ENCODE results near the gene PRKN.

PRKN gene

DNA sequence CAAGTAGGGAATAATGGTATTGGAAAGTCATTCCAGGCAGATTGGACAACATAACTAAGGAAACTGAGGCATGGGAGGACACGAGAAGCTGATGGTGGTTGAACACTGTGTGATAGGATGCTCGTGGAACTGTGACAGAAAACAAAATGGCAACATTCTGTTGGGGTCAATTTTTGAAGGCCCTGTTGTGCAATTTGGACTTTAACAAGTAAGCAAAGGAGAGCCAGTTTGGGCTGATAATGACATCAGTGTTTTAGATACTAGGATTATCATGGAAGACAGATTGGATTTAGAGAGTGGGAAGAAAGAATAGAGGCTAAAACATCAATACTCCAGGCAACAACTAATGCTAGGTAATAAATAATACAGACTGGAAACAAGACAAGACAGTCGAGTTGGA lies 53.1 kb downstream of the PRKN start:
- Histone ChIP-seq H3K27me3 (no peaks in the 10 kb centered on the region), H3K36me3 (no peaks in the 10 kb centered on the region), H3K4me3 (no peak overlapping the region), H4K20me1 (no peaks in the 10 kb centered on the region), H3K9ac (no peak overlapping the region), H3K9me3 (replicated peaks in 1 of 11) (no peaks in the 10 kb centered on the region), H3K27ac (no peak overlapping the region), H3K4me2 (no peak overlapping the region), H3K4me1 (peaks cover 0 to 2% (median 0%) of the 10 kb centered on the region in 10 experiments; a peak in 3 of 20 replicates)
- TF ChIP-seq Cebpa-rat (IDR thresholded peaks at IDR 0.05), result no peak

GRCh38 chr6:162671580-162672165 lies 55.9 kb downstream of the PRKN start:
- Histone ChIP-seq H3K36me3 (no peaks in the 10 kb centered on the region), H3K9me3 (replicated peaks in 1 of 11) (no peaks in the 10 kb centered on the region), H3K4me3 (no peak overlapping the region), H3K4me2 (no peak overlapping the region), H4K20me1 (no peaks in the 10 kb centered on the region), H3K4me1 (no peaks in the 10 kb centered on the region), H3K9ac (no peak overlapping the region), H3K27me3 (no peaks in the 10 kb centered on the region), H3K27ac (no peak overlapping the region)
- no peak for TF ChIP-seq Cebpa-rat (IDR thresholded peaks at IDR 0.05)

DNA sequence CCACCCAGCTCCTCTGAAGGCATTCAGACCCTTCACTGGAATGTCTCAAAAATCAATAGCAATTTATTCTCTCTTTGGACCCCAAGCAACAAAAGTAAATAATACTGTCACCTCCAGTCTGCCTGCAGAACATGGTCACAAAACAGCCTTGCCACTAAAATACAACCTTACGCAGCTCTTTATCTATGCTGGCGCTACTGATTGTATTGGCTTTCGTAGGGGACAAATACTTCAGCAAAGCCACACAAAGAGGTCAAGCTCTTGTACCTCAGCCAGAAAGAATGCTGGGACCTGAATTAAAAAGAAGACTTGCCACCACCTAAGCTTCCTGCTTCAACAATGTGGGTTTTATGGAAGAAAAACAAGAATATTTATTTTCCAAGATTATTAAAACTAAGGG lies 57.2 kb downstream of the PRKN start:
- no peak for TF ChIP-seq Cebpa-rat (IDR thresholded peaks at IDR 0.05)
- H3K4me2 ChIP-seq, result no peak overlapping the region
- no peak overlapping the region for H3K4me3 ChIP-seq
- no peaks in the 10 kb centered on the region for H3K27me3 ChIP-seq
- no peaks in the 10 kb centered on the region for H3K4me1 ChIP-seq
- H3K9ac ChIP-seq, result no peak overlapping the region
- 0 out of 22 replicates have a peak, but pooled peaks cover 0 to 4% (median 0%) of the 10 kb centered on the region in 11 experiments for H3K9me3 ChIP-seq (replicated peaks in 1 of 11)
- H3K36me3 ChIP-seq, result no peaks in the 10 kb centered on the region
- no peaks in the 10 kb centered on the region for H4K20me1 ChIP-seq
- H3K27ac ChIP-seq, result no peak overlapping the region

DNA sequence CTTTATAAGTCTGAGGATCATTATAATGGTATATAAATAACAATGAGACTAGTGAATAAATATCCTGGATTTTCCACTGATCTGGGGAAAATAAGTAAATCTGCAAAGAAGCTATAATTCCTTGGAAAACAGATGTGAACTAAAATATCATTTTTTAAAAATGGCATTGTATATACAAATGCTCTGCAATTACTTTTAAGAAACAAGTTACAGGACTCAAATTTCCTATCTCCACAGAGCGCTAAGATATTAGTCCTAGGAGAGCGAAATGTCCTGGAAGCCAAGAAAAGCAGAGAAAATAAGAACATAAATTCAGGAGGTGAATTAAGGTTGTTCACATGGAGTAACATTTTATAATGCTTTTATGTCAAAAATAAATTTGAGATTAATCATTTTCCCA lies 61.3 kb downstream of the PRKN start:
- no peak overlapping the region for H3K4me2 ChIP-seq
- no peak overlapping the region for H3K4me3 ChIP-seq
- no peaks in the 10 kb centered on the region for H3K36me3 ChIP-seq
- H3K27me3 ChIP-seq, result no peaks in the 10 kb centered on the region
- TF ChIP-seq Cebpa-rat (IDR thresholded peaks at IDR 0.05), result no peak
- no peaks in the 10 kb centered on the region for H3K4me1 ChIP-seq
- H3K9me3 ChIP-seq (replicated peaks in 1 of 11), result peaks cover 0 to 10% (median 0%) of the 10 kb centered on the region in 11 experiments; a peak in 4 of 22 replicates
- H3K9ac ChIP-seq, result no peak overlapping the region
- H4K20me1 ChIP-seq, result no peaks in the 10 kb centered on the region
- H3K27ac ChIP-seq, result no peak overlapping the region

DNA sequence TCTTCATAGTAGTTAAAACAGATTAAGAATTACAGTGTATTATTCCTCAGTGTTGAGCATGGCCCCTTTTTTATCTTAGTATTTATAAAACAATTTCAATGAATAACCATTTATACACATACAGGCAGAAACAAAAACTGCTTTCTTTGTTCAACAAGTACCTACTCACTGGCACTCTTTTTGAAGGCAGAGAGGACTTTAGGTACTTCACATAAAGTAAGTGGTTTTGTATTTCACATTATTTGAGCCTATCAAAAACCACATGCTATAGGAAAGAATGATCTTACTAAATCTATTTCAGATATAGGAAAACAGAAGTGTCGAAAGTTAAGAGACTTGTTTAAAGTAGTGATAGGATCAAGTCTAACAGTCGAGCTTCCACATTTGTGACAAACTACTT lies 73.8 kb downstream of the PRKN start:
- H3K9ac ChIP-seq, result no peak overlapping the region
- H3K4me3 ChIP-seq, result no peak overlapping the region
- H4K20me1 ChIP-seq, result no peaks in the 10 kb centered on the region
- no peaks in the 10 kb centered on the region for H3K4me1 ChIP-seq
- TF ChIP-seq Cebpa-rat (IDR thresholded peaks at IDR 0.05), result no peak
- no peaks in the 10 kb centered on the region for H3K36me3 ChIP-seq
- no peaks in the 10 kb centered on the region for H3K27me3 ChIP-seq
- H3K4me2 ChIP-seq, result no peak overlapping the region
- H3K27ac ChIP-seq, result no peak overlapping the region
- H3K9me3 ChIP-seq (replicated peaks in 1 of 11), result no peaks in the 10 kb centered on the region

DNA sequence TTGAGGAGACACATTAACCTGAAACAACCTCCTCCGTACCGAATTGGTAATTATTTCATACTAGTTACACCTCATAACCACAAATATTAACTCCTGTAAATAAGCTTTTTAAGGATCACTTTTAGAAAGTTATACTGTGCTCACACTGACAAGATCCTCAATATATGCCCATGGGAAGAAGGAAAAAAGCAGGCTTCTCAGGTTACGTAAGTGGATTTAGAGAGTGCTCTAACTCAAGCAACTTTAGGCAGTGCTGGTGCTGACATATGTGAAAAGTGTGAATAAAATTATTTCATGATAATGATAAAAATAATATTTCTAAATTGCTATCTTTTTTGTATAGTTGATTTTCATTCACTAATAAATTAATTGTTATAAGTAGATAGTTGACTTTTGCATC lies 76.1 kb downstream of the PRKN start:
- Histone ChIP-seq H3K9ac (no peak overlapping the region), H4K20me1 (no peaks in the 10 kb centered on the region), H3K4me3 (no peak overlapping the region)

DNA sequence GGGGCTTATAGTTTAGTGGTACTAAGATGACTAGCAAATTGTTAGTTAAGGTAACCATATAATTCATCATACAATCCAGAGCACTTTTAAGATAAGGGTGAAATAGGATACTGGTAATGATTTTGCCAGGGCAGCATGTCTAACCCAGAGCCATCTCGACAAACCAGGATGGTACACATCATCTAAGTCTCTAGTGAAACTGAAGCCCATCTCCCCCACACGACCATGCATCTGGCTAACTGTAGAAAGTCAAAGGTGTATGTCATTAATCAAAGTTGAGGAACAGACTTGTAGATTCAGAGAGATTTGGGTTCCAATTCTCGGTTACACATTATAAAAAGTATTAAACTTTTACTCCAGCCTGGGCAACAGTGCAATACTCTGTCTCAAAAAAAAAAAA lies 78.3 kb downstream of the PRKN start:
- Histone ChIP-seq H3K27ac (no peak overlapping the region), H3K36me3 (no peaks in the 10 kb centered on the region)
- no peak for TF ChIP-seq Cebpa-rat (IDR thresholded peaks at IDR 0.05)

More for the DNA sequence above, 76.1 kb downstream of the PRKN start:
- Histone ChIP-seq H3K36me3 (no peaks in the 10 kb centered on the region), H3K4me2 (no peak overlapping the region), H3K9me3 (replicated peaks in 1 of 11) (no peaks in the 10 kb centered on the region), H3K27ac (no peak overlapping the region), H3K4me1 (no peaks in the 10 kb centered on the region), H3K27me3 (no peaks in the 10 kb centered on the region)
- TF ChIP-seq Cebpa-rat (IDR thresholded peaks at IDR 0.05), result no peak

GRCh38 chr6:162644153-162644552 lies 83.4 kb downstream of the PRKN start:
- no peak for TF ChIP-seq Cebpa-rat (IDR thresholded peaks at IDR 0.05)
- H3K27ac ChIP-seq, result no peak overlapping the region
- H4K20me1 ChIP-seq, result no peaks in the 10 kb centered on the region
- no peak overlapping the region for H3K9ac ChIP-seq
- no peaks in the 10 kb centered on the region for H3K36me3 ChIP-seq
- no peaks in the 10 kb centered on the region for H3K9me3 ChIP-seq (replicated peaks in 1 of 11)
- no peaks in the 10 kb centered on the region for H3K4me1 ChIP-seq
- no peak overlapping the region for H3K4me3 ChIP-seq
- H3K27me3 ChIP-seq, result no peaks in the 10 kb centered on the region
- no peak overlapping the region for H3K4me2 ChIP-seq

More for the DNA sequence above, 78.3 kb downstream of the PRKN start:
- no peak overlapping the region for H3K4me3 ChIP-seq
- no peak overlapping the region for H3K4me2 ChIP-seq
- no peaks in the 10 kb centered on the region for H3K27me3 ChIP-seq
- no peak overlapping the region for H3K9ac ChIP-seq
- no peaks in the 10 kb centered on the region for H3K4me1 ChIP-seq
- H4K20me1 ChIP-seq, result no peaks in the 10 kb centered on the region
- H3K9me3 ChIP-seq (replicated peaks in 1 of 11), result no peaks in the 10 kb centered on the region

DNA sequence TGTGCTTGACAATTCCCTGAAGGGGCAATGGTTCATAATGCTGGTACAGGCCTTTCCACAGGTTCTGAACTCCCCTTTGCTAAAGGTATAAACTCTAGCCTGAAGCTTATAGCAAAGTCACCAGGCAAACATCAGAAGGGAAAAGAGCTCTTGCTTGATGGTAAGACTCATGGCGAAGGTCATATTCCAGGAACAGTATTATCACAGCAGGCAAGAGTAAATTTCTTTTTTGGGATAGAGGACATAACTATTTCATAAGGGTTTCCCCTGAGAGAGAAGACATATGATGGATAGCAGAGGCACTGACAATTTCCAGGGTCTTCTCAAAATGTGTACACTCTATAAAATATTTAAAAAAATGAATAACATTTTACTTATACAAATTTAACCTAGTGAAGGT lies 86.8 kb downstream of the PRKN start:
- Histone ChIP-seq H3K4me2 (no peak overlapping the region), H3K4me1 (no peaks in the 10 kb centered on the region), H3K9me3 (replicated peaks in 1 of 11) (no peaks in the 10 kb centered on the region), H3K9ac (no peak overlapping the region), H4K20me1 (no peaks in the 10 kb centered on the region), H3K27me3 (no peaks in the 10 kb centered on the region), H3K4me3 (no peak overlapping the region), H3K36me3 (no peaks in the 10 kb centered on the region), H3K27ac (no peak overlapping the region)
- no peak for TF ChIP-seq Cebpa-rat (IDR thresholded peaks at IDR 0.05)

DNA sequence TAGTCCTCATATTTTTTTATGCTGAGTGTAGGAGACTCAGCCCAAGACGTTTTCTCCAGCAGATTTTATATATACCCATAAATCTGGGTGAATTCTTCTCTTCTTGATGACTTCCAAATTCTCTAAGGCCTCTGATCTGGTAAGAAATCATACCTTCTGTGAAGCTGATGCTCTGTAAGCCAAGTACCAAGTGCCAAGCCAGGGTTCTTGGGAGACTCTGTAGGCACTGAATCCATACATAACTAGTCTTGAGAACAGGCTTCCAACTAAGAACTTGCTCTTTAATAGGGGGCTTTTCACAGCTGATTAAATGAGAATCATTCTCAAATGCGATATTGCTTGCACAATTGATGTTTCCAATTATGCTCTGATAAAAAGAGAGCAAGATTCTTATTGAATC lies 87.6 kb downstream of the PRKN start:
- H3K27ac ChIP-seq, result no peak overlapping the region
- H3K4me3 ChIP-seq, result no peak overlapping the region

More for the DNA sequence above, 87.6 kb downstream of the PRKN start:
- no peaks in the 10 kb centered on the region for H3K27me3 ChIP-seq
- no peak overlapping the region for H3K4me2 ChIP-seq
- no peak for TF ChIP-seq Cebpa-rat (IDR thresholded peaks at IDR 0.05)
- no peak overlapping the region for H3K9ac ChIP-seq
- H3K9me3 ChIP-seq (replicated peaks in 1 of 11), result no peaks in the 10 kb centered on the region
- H3K36me3 ChIP-seq, result no peaks in the 10 kb centered on the region
- H4K20me1 ChIP-seq, result no peaks in the 10 kb centered on the region
- H3K4me1 ChIP-seq, result no peaks in the 10 kb centered on the region
